GM10266 (cell line): Measurements from ENCODE around the gene DST.

Experiments
- DNase-seq: peaks from one replicate; pipeline ENCODE4 v3.0.0; 2012; ENCODE audit errors: extremely low spot score
- TF ChIP-seq, protein P1 (sequence below): IDR thresholded peaks from 2 replicates; pipeline ENCODE4 v1.5.1; 2012; ENCODE audit warnings: mild to moderate bottlenecking, low read depth; ENCODE audit not compliant: control insufficient read depth, insufficient read depth; ENCODE audit errors: missing control alignments

Gene DST

DNA sequence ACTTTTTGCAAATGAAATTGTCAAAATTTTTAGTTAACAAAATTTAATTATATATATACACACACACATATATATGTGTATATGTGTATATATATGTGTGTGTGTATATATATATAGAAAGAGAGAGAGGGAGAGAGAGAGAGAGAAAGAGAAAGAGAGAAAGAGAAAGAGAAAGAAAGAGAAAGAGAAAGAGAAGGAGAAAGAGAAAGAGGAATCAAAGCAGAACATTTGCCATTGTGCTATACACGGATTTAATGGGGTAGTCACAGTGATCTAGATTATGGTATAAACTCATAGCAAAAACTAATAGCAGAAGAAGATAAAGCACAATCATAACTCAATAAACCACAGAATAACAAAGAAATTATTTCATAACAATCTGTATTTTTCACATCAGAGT is 126.7 kb downstream of the DST start:
- TF ChIP-seq, protein P1, sequence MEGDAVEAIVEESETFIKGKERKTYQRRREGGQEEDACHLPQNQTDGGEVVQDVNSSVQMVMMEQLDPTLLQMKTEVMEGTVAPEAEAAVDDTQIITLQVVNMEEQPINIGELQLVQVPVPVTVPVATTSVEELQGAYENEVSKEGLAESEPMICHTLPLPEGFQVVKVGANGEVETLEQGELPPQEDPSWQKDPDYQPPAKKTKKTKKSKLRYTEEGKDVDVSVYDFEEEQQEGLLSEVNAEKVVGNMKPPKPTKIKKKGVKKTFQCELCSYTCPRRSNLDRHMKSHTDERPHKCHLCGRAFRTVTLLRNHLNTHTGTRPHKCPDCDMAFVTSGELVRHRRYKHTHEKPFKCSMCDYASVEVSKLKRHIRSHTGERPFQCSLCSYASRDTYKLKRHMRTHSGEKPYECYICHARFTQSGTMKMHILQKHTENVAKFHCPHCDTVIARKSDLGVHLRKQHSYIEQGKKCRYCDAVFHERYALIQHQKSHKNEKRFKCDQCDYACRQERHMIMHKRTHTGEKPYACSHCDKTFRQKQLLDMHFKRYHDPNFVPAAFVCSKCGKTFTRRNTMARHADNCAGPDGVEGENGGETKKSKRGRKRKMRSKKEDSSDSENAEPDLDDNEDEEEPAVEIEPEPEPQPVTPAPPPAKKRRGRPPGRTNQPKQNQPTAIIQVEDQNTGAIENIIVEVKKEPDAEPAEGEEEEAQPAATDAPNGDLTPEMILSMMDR = no peak
- DNase-seq = no peak

DNA sequence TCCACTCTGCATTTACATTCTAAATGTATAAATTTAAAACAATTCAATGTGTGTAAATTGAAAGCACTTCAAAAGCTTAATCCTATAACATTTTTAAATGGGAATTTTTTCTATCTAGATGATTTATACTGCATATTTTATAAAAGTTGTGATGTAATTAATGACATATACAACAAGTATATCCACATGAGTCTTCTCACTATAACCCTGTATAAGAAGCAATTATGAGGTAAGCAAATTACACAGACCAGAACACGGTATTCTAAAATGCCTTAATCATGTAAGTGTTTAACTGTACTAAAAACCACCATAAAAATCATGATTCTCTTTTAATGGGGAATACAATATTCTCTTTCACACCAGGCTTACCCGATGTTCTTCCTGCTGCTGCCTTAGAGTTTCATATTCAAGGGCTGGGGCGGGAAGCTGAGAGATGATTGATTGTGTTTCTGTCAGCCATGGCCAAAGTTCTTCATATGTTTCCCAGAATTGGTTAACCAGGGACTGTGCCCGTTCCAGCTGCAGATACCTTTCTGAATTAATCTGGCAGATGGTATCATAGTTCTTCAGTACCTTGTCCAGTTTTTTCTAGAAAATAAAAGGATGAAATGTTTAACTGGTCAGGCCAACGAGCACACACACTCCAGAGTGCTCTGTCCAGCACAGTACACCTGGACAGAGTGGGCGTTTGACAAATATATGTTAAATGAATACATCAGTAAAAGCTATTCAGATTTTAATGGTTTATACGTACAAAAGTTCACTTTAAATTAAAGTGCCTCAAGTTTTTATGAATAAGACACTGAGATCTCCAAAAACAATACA is 127.4 kb downstream of the DST start:
- no peak for DNase-seq
- TF ChIP-seq, protein P1 = no peak

DNA sequence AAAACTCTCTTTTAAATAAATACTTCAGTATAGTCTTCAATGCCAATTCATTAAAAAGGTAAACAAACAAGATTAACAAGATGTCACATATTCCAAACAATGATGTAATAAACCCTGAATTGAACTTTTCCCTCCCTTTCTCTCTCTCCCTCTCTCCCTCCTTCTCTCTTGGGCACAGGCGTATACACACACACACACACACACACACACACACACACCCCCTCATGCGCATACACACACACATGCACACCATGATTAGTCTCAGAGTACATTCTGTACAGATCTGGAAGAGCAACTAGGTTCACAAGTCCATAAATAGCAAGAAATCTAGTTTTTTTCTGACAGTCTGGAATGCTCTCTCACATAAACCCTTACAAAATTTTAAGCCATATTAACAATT is 128.3 kb downstream of the DST start:
- DNase-seq = no peak
- TF ChIP-seq, protein P1 = no peak

DNA sequence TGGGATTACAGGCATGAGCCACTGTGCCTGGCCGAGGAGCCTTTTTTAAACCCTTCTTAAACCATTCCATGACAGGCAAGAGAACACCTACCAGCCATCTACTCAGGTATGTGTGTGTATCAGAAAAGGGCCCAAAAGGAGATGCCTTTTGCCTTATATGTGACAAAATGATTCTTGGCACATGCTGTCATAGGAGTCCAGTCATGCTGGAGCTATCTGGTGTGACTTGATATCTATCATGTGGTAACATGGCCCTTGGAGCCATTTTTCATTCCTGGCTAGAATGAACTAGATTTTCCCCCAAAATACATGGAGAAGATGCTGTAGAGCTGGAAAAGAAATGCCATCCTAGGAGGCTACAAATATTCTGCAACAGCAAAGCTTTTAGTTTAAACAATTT is 129.1 kb downstream of the DST start:
- TF ChIP-seq, protein P1 = no peak
- DNase-seq = no peak

DNA sequence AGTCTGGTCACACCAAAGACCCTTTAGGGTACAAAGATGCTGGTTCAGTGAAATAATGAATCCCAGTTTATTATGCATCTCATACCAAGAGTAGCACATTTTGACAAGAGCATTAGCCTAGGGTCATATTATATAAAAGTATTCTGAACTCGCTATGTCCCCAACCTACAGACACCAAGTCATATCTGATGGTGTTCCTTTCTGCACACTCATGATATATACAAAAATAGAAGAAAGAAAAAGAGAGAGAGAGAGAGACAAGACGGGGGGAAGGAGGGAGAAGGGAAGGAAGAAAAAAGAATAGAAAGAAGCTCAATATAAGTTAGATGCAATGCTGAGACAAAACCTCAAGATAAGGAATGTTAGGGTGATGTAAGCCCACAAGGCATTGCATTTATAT is 131.1 kb downstream of the DST start:
- TF ChIP-seq, protein P1 = no peak
- no peak for DNase-seq

DNA sequence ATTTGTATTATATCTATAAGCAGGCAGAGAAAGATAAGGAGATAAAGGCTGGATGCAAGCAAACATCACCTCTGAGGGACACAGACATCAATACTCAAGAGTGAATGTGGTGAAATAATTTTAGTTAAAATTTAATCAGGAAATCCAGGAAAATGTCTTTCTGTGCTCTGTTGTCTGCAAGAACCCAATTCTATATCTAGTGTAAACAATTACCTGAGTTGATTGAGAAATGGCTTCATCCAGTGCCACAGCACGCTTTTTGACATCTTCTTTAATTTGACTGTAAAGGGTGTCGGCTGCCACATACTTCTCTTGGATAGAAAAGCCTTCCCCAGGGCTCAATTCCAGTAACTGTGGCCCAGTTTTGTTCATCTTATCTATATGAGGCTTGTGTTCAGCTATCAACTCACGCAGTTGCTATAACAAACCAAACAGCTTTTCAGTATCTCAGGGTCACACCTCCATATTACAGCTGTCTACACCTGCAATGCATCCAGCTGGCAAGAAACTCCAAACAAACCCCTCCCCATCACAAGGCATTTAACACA is 131.6 kb downstream of the DST start:
- TF ChIP-seq, protein P1 = no peak
- no peak for DNase-seq

DNA sequence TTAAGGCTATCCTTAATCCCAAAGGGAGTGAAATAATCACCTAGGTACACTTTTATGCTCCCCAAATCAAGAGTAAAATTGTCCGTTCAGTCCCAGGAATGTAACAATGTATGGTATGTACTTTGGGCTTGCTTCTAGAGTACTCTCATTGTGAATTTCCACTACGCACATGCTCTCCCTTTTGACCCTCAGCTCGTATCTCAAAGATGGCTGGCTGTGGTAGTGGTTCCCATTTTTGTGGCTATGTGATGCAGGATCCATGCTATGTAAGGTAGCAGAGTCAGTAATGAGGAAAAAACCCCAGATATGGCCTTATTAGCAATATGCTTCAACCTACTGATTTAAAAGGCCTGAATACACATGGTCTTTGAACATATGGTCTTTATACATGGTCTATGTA is 133.7 kb downstream of the DST start:
- DNase-seq = no peak
- TF ChIP-seq, protein P1 = no peak
